Thoracic aorta (tissue), 2 donors: ENCODE measurements around the gene ACADSB. TPM values are rescaled to one million over a fixed set of nuclear protein-coding genes. Genes with fewer than 3 reads are reported as not detected.

Source experiments
- ATAC-seq: fragments of 150-250 bp; one replicate; pipeline ENCODE4 v1.8.0; 2017; ENCODE audit warnings: low read depth; ENCODE audit not compliant: insufficient number of reproducible peaks, low FRiP score
- DNase-seq: peaks from one replicate; pipeline ENCODE4 v3.0.0-alpha.2; 2020; ENCODE audit warnings: low spot score
- H3K27ac ChIP-seq, 2 donors: fragments of 200-600 bp; sonication (generic); 1 replicate in 1 of 2; 2 replicates in 1 of 2; pipeline ENCODE4 v1.5.1; 2016; ENCODE audit warnings: mild to moderate bottlenecking in 2 of 2, moderate library complexity in 2 of 2
- H3K27me3 ChIP-seq: fragments of 200-600 bp; sonication (generic); replicated peaks from 2 replicates; pipeline ENCODE4 v1.6.0; 2016; ENCODE audit warnings: mild to moderate bottlenecking; ENCODE audit not compliant: insufficient read depth
- H3K36me3 ChIP-seq: fragments of 200-600 bp; sonication (generic); one replicate; pipeline ENCODE4 v1.5.1; 2016
- H3K4me1 ChIP-seq, 2 donors: fragments of 200-600 bp; sonication (generic); 1 replicate in 1 of 2; 2 replicates in 1 of 2; pipeline versions ENCODE4 v1.5.1 to v1.6.0; 2016; ENCODE audit warnings: low read depth in 2 of 2, mild to moderate bottlenecking in 1 of 2; ENCODE audit not compliant: control insufficient read depth in 1 of 2
- H3K4me3 ChIP-seq: fragments of 200-600 bp; sonication (generic); 2 replicates; pipeline ENCODE4 v1.5.1; 2016; ENCODE audit warnings: mild to moderate bottlenecking
- H3K9me3 ChIP-seq: fragments of 200-600 bp; sonication (generic); 2 replicates; pipeline ENCODE4 v1.5.1; 2016
- total RNA-seq, 2 donors: library from RNA; depleted of rRNA; stranded (reverse); fragments of >200 nt; gene quantifications; one replicate each; pipeline versions ENCODE4 v1.1.0 to v1.2.3, GENCODE V29; 2016
- TF ChIP-seq, protein P1 (sequence below): fragments of 200-600 bp; sonication (generic); IDR thresholded peaks from one replicate; pipeline ENCODE4 v1.5.1; 2019; ENCODE audit warnings: antibody characterized with exemption

Gene ACADSB
- total RNA-seq, 2 donors from 2014 or later, result 11.8 to 14.7 TPM

DNA sequence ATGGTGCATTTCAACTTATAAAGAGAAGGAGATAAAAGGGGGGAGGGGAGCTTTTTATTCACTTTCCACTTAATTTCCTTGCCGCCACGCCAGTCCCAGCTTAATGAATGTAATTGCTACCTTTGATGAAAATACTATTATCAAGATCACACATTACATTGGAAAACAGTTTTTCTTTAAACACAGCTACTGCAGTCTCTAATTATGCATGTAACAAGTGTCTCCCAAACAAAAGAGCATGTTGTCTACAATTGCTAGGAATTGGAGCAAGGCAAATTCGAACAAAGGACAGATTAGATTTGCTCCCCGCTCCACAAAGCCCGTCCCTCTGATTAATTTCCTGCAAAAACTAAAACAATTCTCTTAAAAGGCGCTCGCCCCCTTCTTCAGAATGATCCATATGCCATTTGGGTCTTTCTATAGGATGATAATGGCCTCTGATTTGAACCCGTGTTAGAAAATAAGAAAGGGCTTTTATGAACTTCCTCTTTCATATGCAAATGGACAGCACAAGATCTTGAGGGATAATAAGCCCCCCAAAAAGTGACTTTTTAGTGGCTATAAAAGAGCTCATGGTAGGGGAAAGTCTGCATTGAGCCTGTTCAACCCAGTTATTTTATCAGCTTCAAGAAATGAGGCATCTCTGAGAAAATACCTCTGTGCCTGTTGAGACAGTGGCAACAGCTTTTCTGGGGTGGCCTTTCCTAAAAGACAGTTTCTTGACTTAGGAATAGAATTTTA is 60.6 kb downstream of the ACADSB start:
- Histone ChIP-seq H3K36me3 (no peaks in the 10 kb centered on the region), H3K4me1 (no peaks in the 10 kb centered on the region), H3K27ac (no peak overlapping the region), H3K27me3 (no peaks in the 10 kb centered on the region), H3K9me3 (no peaks in the 10 kb centered on the region), H3K4me3 (no peak overlapping the region)
- TF ChIP-seq, protein P1, sequence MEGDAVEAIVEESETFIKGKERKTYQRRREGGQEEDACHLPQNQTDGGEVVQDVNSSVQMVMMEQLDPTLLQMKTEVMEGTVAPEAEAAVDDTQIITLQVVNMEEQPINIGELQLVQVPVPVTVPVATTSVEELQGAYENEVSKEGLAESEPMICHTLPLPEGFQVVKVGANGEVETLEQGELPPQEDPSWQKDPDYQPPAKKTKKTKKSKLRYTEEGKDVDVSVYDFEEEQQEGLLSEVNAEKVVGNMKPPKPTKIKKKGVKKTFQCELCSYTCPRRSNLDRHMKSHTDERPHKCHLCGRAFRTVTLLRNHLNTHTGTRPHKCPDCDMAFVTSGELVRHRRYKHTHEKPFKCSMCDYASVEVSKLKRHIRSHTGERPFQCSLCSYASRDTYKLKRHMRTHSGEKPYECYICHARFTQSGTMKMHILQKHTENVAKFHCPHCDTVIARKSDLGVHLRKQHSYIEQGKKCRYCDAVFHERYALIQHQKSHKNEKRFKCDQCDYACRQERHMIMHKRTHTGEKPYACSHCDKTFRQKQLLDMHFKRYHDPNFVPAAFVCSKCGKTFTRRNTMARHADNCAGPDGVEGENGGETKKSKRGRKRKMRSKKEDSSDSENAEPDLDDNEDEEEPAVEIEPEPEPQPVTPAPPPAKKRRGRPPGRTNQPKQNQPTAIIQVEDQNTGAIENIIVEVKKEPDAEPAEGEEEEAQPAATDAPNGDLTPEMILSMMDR, result no peak
- no peak for ATAC-seq
- DNase-seq, result no peak

DNA sequence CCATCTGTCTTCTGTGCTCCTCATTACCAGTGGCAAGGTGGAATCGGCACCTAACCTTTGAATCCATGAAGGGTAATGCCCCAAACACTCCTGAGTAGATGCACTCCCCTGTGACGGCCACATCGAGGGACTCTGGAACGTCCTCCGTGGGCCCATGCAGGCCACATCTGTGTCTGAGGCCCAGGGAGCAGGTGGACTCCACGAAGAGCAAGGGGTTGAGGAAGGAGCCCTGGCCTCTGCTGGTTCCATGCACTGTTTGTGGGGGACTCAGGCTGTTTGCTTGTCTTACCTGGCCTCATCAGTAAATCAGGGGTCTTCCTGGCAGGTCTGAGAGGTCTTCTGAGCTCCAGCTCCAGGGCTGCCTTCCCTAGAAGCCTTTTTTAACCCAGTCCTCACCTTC is 64.4 kb downstream of the ACADSB start:
- TF ChIP-seq, protein P1, result no peak
- H3K4me1 ChIP-seq, result no peaks in the 10 kb centered on the region
- ATAC-seq, result no peak
- DNase-seq, result no peak
- no peak overlapping the region for H3K4me3 ChIP-seq
- no peaks in the 10 kb centered on the region for H3K9me3 ChIP-seq
- no peaks in the 10 kb centered on the region for H3K27me3 ChIP-seq
- H3K27ac ChIP-seq, result no peak overlapping the region
- H3K36me3 ChIP-seq, result no peaks in the 10 kb centered on the region

DNA sequence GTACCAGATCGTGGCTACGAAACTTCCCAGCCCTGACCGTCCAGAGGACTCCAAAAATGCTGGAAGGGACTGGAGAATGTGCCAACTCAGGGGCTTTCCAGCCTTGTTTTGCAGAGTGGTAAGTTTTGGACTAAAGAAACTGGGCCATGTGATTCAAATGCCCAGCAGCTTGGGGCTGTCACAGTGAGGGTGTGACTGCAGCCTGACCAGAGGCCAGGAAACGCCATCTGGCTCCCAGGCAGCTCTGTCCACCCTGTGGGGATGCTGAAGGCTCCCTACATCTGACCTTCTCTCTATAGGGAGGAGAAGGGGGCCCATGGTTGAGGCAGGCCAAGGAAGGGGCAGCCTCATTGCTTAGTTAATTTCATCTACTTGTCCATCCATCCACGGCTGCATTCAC is 65.4 kb downstream of the ACADSB start:
- no peaks in the 10 kb centered on the region for H3K27me3 ChIP-seq
- H3K36me3 ChIP-seq, result no peaks in the 10 kb centered on the region
- TF ChIP-seq, protein P1, result no peak
- no peak overlapping the region for H3K27ac ChIP-seq
- H3K9me3 ChIP-seq, result no peaks in the 10 kb centered on the region
- DNase-seq (no peak), ATAC-seq (no peak)
- no peak overlapping the region for H3K4me3 ChIP-seq
- H3K4me1 ChIP-seq, result no peaks in the 10 kb centered on the region

DNA sequence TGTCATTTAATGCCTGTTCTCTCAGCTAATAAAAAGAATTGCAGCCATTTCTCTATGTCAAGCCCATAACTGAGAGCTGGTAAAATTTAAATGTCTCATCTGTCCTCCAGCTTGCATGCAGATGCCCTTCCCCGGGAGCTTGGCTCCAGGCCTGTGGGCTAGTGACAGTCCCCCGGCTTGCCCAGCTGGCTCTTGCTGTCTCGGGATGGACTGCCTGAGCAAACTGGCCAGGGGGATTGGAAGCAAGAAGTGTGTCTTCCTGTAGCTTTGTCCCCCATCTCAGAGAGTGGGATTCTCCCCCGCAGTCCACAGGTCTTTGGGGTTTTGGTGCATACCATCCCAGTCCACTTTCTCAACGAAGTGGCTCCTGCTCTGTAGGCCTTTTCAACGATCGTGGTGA is 73.1 kb downstream of the ACADSB start:
- DNase-seq (no peak), ATAC-seq (no peak)
- Histone ChIP-seq H3K9me3 (no peaks in the 10 kb centered on the region), H3K27me3 (no peaks in the 10 kb centered on the region), H3K27ac (no peak overlapping the region), H3K4me3 (no peak overlapping the region), H3K36me3 (no peaks in the 10 kb centered on the region), H3K4me1 (no peaks in the 10 kb centered on the region)
- TF ChIP-seq, protein P1, result no peak

DNA sequence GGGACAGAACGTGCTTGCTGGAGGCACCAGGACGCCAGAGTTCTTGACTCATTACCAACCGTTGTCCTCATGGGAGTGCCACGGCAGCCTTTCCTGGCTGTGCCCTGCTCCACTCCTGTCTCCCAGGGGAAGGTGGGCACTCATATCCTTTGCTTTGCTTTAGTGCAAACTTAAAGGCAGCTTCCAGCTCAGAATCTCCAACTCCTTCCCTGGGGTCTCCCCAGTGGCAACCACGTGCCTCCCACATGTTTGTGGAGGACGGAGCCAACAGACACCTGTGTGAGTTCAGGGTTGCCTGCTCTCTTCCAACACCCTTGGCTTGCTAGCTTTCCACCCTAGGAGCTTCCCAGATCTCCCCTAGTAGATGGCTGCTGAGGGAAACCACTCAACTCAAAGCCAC is 75.0 kb downstream of the ACADSB start:
- DNase-seq, result no peak
- Histone ChIP-seq H3K9me3 (no peaks in the 10 kb centered on the region), H3K4me3 (no peak overlapping the region), H3K36me3 (no peaks in the 10 kb centered on the region), H3K27me3 (no peaks in the 10 kb centered on the region), H3K4me1 (no peaks in the 10 kb centered on the region), H3K27ac (no peak overlapping the region)
- TF ChIP-seq, protein P1, result no peak
- no peak for ATAC-seq
